SJCRH30 (cell line): Measurements from ENCODE around the gene STX8. TPM values are rescaled to one million over a fixed set of nuclear protein-coding genes. Genes with fewer than 3 reads are reported as not detected.
A peak's percentile ranks its signal among the peaks of the same experiment; 100 is the strongest.
"Not testable (repeated sequence)": the region's sequence is repeated elsewhere in the genome, so short reads cannot be mapped to it uniquely, and the experiment has no call there.

ENCODE experiments used
- DNase-seq, 2 experiments: peaks; one replicate each; pipeline ENCODE4 v3.0.0-alpha.2; 2015 to 2020
- H3K27ac ChIP-seq: fragments of 250-450 bp; sonication (Bioruptor Pico); 2 replicates; pipeline ENCODE4 v1.5.1; 2020; ENCODE audit warnings: mild to moderate bottlenecking, moderate library complexity
- H3K27me3 ChIP-seq: fragments of 250-450 bp; sonication (Bioruptor Pico); 2 replicates; pipeline ENCODE4 v1.5.1; 2020; ENCODE audit warnings: mild to moderate bottlenecking, moderate library complexity
- H3K36me3 ChIP-seq: fragments of 250-450 bp; sonication (Bioruptor Pico); 2 replicates; pipeline ENCODE4 v1.5.1; 2020; ENCODE audit warnings: mild to moderate bottlenecking, moderate library complexity
- H3K4me1 ChIP-seq: fragments of 250-450 bp; sonication (Bioruptor Pico); 2 replicates; pipeline ENCODE4 v1.5.1; 2020; ENCODE audit warnings: mild to moderate bottlenecking, moderate library complexity
- H3K4me3 ChIP-seq: fragments of 250-450 bp; sonication (Bioruptor Pico); 2 replicates; pipeline ENCODE4 v1.5.1; 2020; ENCODE audit warnings: mild to moderate bottlenecking, moderate library complexity
- H3K9me3 ChIP-seq: fragments of 250-450 bp; sonication (Bioruptor Pico); replicated peaks from 2 replicates; pipeline ENCODE4 v1.5.1; 2020; ENCODE audit warnings: mild to moderate bottlenecking, moderate library complexity
- total RNA-seq: library from RNA; depleted of rRNA; stranded (reverse); fragments of >200 nt; shearing (Covaris generic); gene quantifications from 2 replicates; pipeline ENCODE4 v1.2.3, GENCODE V29; 2014

Gene STX8
- total RNA-seq, 1 experiment from 2014 or later = 47.1 TPM

DNA sequence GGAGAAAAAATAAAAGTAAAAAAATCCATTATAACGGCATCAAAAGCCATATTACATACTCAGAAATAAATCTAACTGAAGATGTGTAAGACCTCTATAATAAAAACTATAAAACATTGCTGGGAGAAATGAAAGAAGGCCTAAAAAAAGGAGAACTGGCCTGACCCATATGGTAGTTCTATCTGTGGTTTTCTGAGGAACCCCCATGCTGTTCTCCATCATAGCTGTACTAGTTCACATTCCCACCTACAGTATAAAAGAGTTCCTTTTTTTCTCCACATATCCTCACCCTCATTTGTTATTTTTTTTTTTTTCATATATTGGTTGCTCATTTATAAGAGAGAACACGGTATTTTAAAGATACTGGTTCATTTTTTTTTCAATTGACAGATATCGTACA lies 191.8 kb downstream of the STX8 start:
- Histone ChIP-seq H3K27ac (no peak overlapping the region), H3K27me3 (no peaks in the 10 kb centered on the region), H3K9me3 (no peaks in the 10 kb centered on the region), H3K4me3 (no peak overlapping the region), H3K36me3 (no peaks in the 10 kb centered on the region), H3K4me1 (no peaks in the 10 kb centered on the region)
- DNase-seq = no peak

DNA sequence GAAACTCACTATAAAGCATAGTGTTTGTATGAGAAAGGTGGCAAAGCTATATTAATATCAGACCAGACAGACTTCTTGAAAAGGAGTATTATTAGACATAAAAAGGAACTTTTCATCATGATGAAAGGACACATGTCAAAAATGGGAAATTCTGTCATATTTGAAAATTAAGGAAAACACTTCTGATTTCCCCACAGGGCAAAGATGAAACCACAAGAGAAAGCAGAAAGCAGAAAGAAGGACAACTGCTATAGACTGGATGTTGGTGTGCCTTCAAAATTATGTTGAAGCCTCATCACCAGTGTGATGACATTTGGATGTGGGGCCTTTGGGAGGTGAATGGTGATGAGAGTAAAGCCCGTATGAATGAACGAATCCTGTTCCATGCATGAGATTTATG lies 193.0 kb downstream of the STX8 start:
- no peaks in the 10 kb centered on the region for H3K27me3 ChIP-seq
- H3K4me3 ChIP-seq = no peak overlapping the region
- no peak for DNase-seq
- no peaks in the 10 kb centered on the region for H3K4me1 ChIP-seq
- no peaks in the 10 kb centered on the region for H3K9me3 ChIP-seq
- no peak overlapping the region for H3K27ac ChIP-seq
- no peaks in the 10 kb centered on the region for H3K36me3 ChIP-seq

DNA sequence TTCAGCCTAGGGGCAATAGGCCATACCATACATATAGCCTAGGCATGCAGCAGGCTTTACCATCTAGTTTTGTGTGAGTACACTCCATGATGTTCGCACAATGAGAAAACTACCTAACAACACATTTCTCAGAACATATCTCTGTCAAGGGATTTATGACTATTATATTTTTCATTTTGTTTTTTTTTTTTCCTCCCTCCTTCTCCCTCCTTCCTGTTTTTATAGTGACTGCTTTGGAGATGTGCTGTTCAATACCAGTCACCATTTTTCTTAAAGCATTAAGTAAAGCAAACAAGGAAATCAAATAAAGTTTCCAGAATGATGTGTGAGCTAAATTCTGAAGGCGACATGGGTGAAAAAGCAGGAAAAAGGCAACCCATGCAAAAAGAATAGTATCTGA lies 194.6 kb downstream of the STX8 start:
- H3K27ac ChIP-seq = no peak overlapping the region
- DNase-seq = no peak
- H3K4me3 ChIP-seq = no peak overlapping the region
- no peaks in the 10 kb centered on the region for H3K9me3 ChIP-seq
- no peaks in the 10 kb centered on the region for H3K27me3 ChIP-seq
- no peaks in the 10 kb centered on the region for H3K36me3 ChIP-seq
- H3K4me1 ChIP-seq = no peaks in the 10 kb centered on the region

DNA sequence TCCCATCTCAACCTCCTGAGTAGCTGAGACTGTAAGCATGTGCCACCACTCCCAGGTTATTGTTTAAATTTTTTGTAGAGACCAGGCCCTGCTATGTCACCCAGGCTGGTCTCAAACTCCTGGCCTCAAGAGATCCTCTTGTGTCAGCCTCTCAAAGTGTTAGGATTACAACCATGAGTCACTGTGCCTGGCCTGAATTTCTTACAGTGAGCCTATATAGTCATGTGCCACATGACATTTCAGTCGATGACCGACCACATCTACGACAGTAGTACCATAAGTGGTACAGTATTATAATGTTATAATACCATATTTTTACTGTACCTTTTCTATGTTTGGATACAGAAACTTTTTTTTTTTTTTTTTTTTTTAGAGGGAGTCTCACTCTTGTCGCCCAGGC lies 195.3 kb downstream of the STX8 start:
- Histone ChIP-seq H3K4me3 (no peak overlapping the region), H3K27ac (no peak overlapping the region), H3K27me3 (no peaks in the 10 kb centered on the region), H3K4me1 (no peaks in the 10 kb centered on the region), H3K36me3 (no peaks in the 10 kb centered on the region), H3K9me3 (no peaks in the 10 kb centered on the region)
- DNase-seq = no peak

DNA sequence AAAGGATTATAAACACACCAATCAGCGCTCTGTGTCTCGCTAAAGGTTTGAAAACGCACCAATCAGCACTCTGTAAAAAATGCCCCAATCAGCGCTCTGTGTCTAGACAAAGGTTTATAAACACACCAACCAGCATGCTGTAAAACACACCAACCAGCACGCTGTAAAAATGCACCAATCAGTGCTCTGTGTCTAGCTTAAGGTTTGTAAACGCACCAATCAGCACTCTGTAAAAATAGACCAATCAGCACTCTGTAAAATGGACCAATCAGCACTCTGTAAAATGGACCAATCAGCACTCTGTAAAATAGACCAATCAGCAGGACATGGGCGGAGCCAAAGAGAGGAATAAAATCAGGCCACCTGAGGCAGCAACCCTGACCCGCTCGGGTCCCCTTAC lies 199.4 kb downstream of the STX8 start:
- not testable (repeated sequence) for H3K4me3 ChIP-seq, H3K4me1 ChIP-seq, H3K27me3 ChIP-seq, H3K27ac ChIP-seq, DNase-seq, H3K36me3 ChIP-seq, H3K9me3 ChIP-seq

DNA sequence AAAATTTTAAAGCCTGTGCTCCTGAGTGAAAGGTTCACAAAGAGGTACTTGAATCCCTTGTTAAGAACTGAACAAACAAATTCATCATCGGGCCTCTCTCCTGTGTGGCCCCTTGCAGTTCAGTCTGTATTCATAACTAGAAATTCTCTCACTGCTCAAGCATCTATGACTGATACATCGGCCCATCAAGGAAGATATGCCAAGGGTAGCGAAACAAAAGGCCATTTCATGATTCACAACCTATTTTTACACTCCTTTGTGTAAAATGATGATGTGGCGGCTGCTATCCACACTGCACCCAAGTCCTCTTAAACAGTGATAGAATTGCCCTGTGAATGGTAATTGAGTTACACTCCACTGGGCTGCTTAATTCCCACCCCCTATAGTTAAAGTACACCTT lies 204.6 kb downstream of the STX8 start:
- Histone ChIP-seq H3K9me3 (no peaks in the 10 kb centered on the region), H3K4me1 (peaks cover 20% of the 10 kb centered on the region), H3K36me3 (no peaks in the 10 kb centered on the region), H3K4me3 (no peak overlapping the region), H3K27me3 (no peaks in the 10 kb centered on the region), H3K27ac (peak overlapping the region; percentile 50; the same call in 1 of the 2 replicates)
- peak; percentile 22 to 45 for DNase-seq

DNA sequence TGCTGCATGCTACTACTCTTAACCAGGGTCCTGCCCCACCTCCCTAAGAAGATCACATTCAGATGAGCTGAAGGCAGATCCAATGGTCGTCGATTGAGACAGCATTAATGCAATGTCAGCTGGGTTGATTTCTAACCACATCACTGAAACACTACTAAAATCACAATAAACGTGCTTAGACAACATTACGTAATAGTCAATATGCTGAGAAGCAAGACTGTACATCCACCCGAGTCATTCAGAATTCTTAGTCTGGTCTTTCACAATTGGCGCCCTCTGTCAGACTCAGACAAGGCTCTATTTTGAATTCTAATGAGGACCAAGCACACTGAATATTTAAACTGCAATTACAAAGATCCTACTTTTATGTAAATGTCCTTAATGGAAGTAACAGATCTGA lies 205.2 kb downstream of the STX8 start:
- peak overlapping the region; percentile 50; the same call in 1 of the 2 replicates for H3K27ac ChIP-seq
- H3K4me3 ChIP-seq = no peak overlapping the region
- peak in 1 of 2 experiments; percentile 9 for DNase-seq

DNA sequence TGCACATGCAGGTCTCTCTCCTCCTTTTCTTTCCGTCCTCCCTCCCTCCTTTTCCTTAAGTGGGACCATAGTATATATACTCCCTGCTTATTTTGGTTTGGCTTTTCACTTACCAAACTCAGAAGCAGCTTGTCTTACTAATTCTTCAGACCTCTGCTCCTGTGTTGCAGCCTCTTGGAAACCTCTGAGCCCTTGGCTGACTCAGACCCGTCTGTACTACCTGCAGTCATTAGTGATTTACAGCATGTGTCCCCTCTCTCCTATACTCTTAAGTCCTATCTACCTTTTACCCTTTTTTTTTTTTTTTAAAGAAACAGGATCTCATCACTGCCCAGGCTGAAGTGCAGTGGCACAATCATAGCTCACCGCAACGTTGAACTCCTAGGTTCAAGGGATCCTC lies 207.0 kb downstream of the STX8 start:
- Histone ChIP-seq H3K27me3 (no peaks in the 10 kb centered on the region), H3K4me3 (no peak overlapping the region), H3K4me1 (peaks cover 28% of the 10 kb centered on the region), H3K9me3 (no peaks in the 10 kb centered on the region), H3K36me3 (no peaks in the 10 kb centered on the region), H3K27ac (no peak overlapping the region)
- no peak for DNase-seq

More for the DNA sequence above, 205.2 kb downstream of the STX8 start:
- no peaks in the 10 kb centered on the region for H3K36me3 ChIP-seq
- H3K9me3 ChIP-seq = no peaks in the 10 kb centered on the region
- H3K4me1 ChIP-seq = peaks cover 22% of the 10 kb centered on the region
- H3K27me3 ChIP-seq = no peaks in the 10 kb centered on the region

DNA sequence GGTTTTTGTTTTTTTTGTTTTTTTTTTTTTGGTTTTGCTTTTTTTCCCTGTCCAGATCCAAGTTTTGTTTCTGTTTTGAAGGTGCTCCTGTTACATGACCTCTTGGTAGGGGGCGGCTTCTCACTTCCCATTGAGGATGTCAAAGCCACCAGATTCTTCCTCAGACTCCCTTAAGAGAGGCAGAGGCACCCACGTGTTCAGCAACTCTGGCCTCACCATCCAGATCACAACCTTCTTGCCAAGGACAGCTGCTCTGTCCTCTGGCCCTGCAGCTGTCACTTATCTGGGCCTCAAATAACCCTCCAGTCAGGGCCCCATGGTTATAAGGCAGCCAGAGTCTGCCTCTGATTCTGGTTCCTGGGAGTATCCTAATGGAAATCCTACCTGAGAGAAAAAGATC lies 208.5 kb downstream of the STX8 start:
- no peaks in the 10 kb centered on the region for H3K9me3 ChIP-seq
- H3K36me3 ChIP-seq = no peaks in the 10 kb centered on the region
- no peaks in the 10 kb centered on the region for H3K27me3 ChIP-seq
- no peak overlapping the region for H3K4me3 ChIP-seq
- peak; percentile 73 to 82 for DNase-seq
- H3K4me1 ChIP-seq = peaks cover 28% of the 10 kb centered on the region
- H3K27ac ChIP-seq = peak overlapping the region; percentile 26

DNA sequence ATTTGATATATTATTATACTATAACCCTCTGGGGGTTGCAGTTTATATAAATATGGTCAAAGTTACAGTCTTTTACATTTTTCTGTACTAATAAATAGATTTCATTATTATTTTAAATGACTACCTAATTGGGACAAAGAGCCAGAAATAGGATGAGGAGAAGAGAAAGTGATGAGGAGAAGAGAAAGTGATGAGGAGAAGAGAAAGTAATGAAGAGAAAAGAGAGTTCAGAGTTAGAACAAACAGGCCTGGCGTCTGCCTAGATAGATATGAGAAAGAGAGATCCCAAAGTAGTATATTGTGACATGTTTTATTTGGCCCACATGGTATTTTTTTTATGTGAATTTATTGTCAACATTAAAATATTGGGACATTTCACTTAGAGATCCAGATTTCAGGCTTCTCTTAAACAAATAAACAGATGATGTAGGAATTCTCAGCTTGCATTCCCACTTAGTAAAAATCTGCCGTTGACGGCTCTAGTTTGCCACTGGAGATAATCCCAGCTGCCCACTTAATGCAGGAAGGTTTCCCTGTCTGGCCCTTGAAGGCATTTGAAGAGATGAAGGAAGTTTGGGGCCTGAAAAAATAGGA lies 210.7 kb downstream of the STX8 start:
- Histone ChIP-seq H3K27ac (no peak overlapping the region), H3K36me3 (no peaks in the 10 kb centered on the region), H3K4me3 (no peak overlapping the region), H3K9me3 (no peaks in the 10 kb centered on the region), H3K27me3 (no peaks in the 10 kb centered on the region), H3K4me1 (peaks cover 22% of the 10 kb centered on the region)
- DNase-seq = peak in 1 of 2 experiments; percentile 24

DNA sequence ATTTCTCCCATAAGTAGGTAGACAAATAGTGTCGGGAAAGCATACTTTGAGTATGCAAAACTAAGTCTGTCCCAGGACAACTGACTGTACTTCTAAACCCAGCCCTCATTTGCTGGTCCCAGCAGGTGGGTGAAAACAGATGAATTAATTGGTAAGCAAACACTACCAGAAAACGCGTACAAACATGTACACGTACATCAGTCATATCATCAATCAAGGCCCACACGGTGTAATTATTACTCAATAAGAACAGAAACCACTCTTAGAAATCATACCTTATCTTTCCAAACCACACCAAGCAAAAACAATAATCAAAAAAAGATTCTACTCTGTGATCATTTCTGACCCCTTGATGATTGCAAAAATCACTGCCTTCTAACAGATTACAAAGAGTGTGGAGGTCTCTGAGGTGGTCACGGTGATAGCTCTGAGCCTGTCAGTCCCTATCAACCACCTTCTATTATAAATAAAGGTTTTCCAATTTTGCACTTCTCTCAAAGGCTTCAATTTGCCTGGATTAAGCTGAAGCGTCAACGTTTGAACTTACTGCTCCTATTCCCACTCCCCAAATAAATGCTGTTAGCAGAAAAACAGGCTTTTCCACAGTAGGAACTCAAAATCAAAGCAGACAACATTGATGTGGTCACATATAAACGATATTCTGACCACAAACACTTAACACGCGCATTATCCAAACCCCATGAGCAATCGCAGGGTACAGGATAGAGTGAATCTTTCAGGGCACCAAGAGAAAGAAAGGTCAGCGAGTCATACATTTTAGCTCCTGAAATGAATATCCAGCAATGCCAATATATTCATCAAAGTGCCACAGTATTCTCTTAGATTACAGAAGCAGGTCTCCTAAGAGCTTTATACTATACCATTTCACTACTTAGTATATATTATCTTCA lies 211.9 kb downstream of the STX8 start:
- no peak overlapping the region for H3K27ac ChIP-seq
- no peak overlapping the region for H3K4me3 ChIP-seq
- H3K36me3 ChIP-seq = no peaks in the 10 kb centered on the region
- no peaks in the 10 kb centered on the region for H3K27me3 ChIP-seq
- peak in 1 of 2 experiments; percentile 27 for DNase-seq
- peaks cover 22% of the 10 kb centered on the region for H3K4me1 ChIP-seq
- H3K9me3 ChIP-seq = no peaks in the 10 kb centered on the region

DNA sequence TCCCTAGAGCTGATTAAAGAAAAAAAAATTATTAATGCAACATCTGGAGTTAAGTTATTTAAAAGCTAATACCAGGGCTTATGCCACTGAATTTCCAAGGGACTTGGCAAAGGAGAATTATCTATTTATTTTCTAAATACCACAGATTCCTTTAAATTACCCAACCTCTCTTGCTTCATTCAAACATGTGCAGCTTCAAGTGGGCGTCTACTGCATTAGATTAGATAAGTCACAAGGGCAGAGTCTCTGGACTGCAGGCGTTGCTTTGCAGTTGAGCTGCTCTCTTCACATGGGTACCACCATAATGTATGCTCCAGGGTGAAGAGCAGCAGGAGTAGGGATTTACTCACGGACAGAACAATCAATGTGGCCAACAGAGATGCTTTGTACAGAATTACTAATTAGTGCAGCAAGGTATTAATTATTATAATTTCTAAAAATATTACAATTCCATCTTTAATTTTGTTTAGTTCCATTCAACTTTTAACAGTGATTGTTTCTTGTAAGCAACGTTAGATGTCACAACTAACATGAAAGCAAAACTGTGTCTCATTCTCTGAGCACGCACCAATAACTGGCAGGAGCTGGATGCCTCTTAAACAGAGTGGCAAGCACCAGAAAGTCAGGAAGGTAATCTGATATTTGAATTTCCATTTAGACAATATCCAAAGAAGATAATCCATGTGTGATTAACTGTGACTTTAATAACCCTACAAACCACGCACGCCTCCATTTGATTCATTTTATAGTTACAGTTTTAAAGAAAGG lies 214.2 kb downstream of the STX8 start:
- H3K9me3 ChIP-seq = no peaks in the 10 kb centered on the region
- no peaks in the 10 kb centered on the region for H3K36me3 ChIP-seq
- no peak for DNase-seq
- H3K4me1 ChIP-seq = peaks cover 8% of the 10 kb centered on the region; the same call in 1 of the 2 replicates
- no peak overlapping the region for H3K27ac ChIP-seq
- H3K27me3 ChIP-seq = no peaks in the 10 kb centered on the region
- H3K4me3 ChIP-seq = no peak overlapping the region

DNA sequence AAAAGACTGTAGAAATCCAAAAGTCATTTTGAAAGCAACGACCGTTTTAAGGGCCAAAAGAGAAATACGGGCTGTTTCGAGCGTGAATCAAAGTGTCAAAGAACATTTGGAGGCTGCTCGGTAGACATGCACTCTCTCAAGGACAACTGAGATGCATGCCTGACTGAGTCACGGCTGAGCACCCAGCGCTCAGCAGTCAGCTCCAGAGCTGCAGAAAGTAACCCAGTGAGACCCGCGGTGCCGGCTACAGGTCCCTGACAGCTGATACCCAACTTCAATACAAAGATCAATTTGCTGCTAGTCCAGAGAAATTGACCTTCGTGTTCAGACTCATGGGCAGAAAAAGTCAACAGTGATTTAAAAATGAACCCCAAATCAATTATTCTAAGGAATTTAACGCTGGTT lies 214.9 kb downstream of the STX8 start:
- no peak for DNase-seq
- H3K27me3 ChIP-seq = no peaks in the 10 kb centered on the region
- H3K36me3 ChIP-seq = no peaks in the 10 kb centered on the region
- H3K4me3 ChIP-seq = no peak overlapping the region
- H3K9me3 ChIP-seq = no peaks in the 10 kb centered on the region
- no peak overlapping the region for H3K27ac ChIP-seq
- H3K4me1 ChIP-seq = peaks cover 7% of the 10 kb centered on the region; the same call in 1 of the 2 replicates

DNA sequence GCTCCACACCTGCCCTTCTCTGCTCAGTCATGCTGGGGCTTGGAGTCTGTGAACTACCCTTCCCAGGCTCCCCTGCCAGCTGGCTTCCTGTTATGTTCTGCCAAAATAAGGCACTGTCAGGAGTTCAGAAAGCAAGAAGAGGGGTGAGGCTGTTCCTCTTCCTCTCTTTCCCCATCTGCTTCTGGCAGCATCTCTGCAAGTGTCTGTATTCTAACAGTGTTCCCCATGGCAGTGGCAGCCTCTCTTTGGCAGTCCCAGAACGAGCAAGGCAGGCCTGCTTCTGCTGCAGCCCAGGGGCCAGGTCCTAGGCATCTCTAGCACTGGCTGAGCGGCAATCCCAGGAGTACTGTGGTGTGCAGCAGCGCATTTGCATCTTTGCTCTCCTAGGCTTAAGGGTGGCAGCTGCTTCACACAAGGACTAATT lies 219.1 kb downstream of the STX8 start:
- no peaks in the 10 kb centered on the region for H3K27me3 ChIP-seq
- H3K9me3 ChIP-seq = no peaks in the 10 kb centered on the region
- H3K4me3 ChIP-seq = no peak overlapping the region
- DNase-seq = peak in 1 of 2 experiments; percentile 22
- H3K4me1 ChIP-seq = no peaks in the 10 kb centered on the region
- no peaks in the 10 kb centered on the region for H3K36me3 ChIP-seq
- no peak overlapping the region for H3K27ac ChIP-seq

DNA sequence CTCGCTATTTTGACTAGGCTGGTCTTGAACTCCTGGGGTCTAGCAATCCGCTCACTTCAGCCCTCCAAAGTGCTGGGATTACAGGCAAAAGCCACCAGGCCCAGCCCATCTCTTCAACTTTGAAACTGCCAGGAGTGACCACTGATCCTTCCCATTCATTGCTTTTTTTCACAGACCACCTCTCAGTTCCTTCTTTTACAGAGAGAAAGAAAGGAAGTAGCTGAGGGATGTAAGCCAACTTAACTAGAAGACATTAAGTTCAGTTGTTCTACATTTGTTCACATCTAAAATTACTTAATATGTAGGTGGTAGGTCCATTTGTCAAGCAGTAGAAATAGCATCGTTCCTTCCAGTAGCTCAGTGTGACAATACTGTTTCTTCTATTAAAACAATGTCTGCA lies 219.8 kb downstream of the STX8 start:
- Histone ChIP-seq H3K4me3 (no peak overlapping the region), H3K9me3 (no peaks in the 10 kb centered on the region), H3K27ac (no peak overlapping the region), H3K27me3 (no peaks in the 10 kb centered on the region), H3K4me1 (no peaks in the 10 kb centered on the region), H3K36me3 (no peaks in the 10 kb centered on the region)
- DNase-seq = no peak
